Activated CD4-positive, alpha-beta T cell treated with anti-CD3 and anti-CD28 coated beads, Interleukin-2, amount 50 U/mL, for 24 hours (primary cell): ENCODE results near the gene STXBP5.

Source experiments
- DNase-seq, 2 donors: peaks; one replicate each; pipeline ENCODE4 v3.0.0-alpha.2; 2020; ENCODE audit warnings: low read depth in 1 of 2, low spot score in 1 of 2

The STXBP5 gene

GRCh38 chr6:147204060-147204785, at the start of gene STXBP5:
TSS of gene STXBP5 (plus strand) at chr6:147204417. CDS start at chr6:147204533, 116 bp downstream.
- peak in 1 of 2 donors; percentile 6 for DNase-seq

GRCh38 chr6:147154454-147154853, 49.8 kb upstream of the STXBP5 start:
- no peak for DNase-seq

- DNase-seq, result no peak
Observed at GRCh38 chr6:147156218-147156617, 48.0 kb upstream of the STXBP5 start.

- no peak for DNase-seq
Observed at GRCh38 chr6:147156799-147157382, 47.3 kb upstream of the STXBP5 start.

- no peak for DNase-seq
Observed at GRCh38 chr6:147157930-147158329, 46.3 kb upstream of the STXBP5 start.

GRCh38 chr6:147158881-147159280, 45.3 kb upstream of the STXBP5 start:
- DNase-seq, result no peak

GRCh38 chr6:147159536-147160374, 44.5 kb upstream of the STXBP5 start:
- DNase-seq, result no peak

- DNase-seq, result no peak
Observed at GRCh38 chr6:147160593-147160992, 43.6 kb upstream of the STXBP5 start.

GRCh38 chr6:147161253-147161973, 42.8 kb upstream of the STXBP5 start:
- DNase-seq, result no peak

GRCh38 chr6:147161974-147162495, 42.2 kb upstream of the STXBP5 start:
- DNase-seq, result no peak

- DNase-seq, result no peak
Observed at GRCh38 chr6:147164761-147165160, 39.5 kb upstream of the STXBP5 start.

- DNase-seq, result no peak
Observed at GRCh38 chr6:147166360-147166944, 37.8 kb upstream of the STXBP5 start.

- DNase-seq, result no peak
Observed at GRCh38 chr6:147166992-147167391, 37.2 kb upstream of the STXBP5 start.

GRCh38 chr6:147167576-147168461, 36.4 kb upstream of the STXBP5 start:
- DNase-seq, result no peak

GRCh38 chr6:147169529-147169928, 34.7 kb upstream of the STXBP5 start:
- no peak for DNase-seq

GRCh38 chr6:147170269-147170668, 33.9 kb upstream of the STXBP5 start:
- DNase-seq, result no peak

GRCh38 chr6:147173140-147173539, 31.1 kb upstream of the STXBP5 start:
- no peak for DNase-seq

- no peak for DNase-seq
Observed at GRCh38 chr6:147173675-147174308, 30.4 kb upstream of the STXBP5 start.

- no peak for DNase-seq
Observed at GRCh38 chr6:147176795-147177194, 27.4 kb upstream of the STXBP5 start.
